Activated CD4-positive, alpha-beta T cell treated with anti-CD3 and anti-CD28 coated beads, Interleukin-2, amount 50 U/mL, for 1 hour (primary cell): ENCODE results near the gene RSPO4.
"Not testable (repeated sequence)": the region's sequence is repeated elsewhere in the genome, so short reads cannot be mapped to it uniquely, and the experiment has no call there.

ENCODE experiments used
- DNase-seq: peaks from one replicate; pipeline ENCODE4 v3.0.0-alpha.2; 2020

RSPO4 gene

DNA sequence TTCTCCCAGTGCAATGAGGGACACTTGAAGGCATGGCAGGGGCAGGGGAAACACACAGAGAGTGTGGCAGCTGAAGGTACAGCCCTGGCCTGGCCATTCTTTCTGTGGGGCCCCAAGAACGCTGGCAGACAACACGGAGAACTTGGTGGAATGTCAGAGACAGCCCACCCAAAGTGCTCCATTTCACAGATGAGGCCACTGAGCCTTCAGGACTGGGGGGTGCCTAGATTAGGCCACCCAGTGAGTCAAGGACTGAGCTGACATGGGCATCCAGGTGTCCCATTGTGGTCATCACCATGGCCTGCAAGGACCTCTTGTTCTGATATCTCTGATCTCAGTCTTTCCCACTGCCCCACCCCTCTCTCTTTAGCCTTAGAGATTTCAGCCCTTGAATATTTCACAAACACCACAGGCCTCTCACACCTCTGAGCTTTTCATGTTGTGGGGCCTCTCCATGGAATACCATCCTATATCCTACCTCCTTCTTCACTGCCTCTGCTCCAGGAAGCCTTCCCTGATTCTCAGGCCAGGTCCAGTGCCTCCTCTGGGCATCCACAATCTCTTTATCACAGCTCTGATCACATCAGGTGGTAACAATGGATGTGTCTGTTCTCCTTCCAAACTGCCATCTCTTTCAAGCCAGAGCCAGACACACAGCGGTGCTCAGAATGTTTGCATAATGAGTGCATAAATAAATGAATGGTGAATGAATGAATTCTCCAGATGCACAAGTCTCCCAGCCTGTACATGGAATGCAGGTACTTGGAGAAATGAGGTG is 2.0 kb upstream of the RSPO4 start:
- DNase-seq, result no peak

DNA sequence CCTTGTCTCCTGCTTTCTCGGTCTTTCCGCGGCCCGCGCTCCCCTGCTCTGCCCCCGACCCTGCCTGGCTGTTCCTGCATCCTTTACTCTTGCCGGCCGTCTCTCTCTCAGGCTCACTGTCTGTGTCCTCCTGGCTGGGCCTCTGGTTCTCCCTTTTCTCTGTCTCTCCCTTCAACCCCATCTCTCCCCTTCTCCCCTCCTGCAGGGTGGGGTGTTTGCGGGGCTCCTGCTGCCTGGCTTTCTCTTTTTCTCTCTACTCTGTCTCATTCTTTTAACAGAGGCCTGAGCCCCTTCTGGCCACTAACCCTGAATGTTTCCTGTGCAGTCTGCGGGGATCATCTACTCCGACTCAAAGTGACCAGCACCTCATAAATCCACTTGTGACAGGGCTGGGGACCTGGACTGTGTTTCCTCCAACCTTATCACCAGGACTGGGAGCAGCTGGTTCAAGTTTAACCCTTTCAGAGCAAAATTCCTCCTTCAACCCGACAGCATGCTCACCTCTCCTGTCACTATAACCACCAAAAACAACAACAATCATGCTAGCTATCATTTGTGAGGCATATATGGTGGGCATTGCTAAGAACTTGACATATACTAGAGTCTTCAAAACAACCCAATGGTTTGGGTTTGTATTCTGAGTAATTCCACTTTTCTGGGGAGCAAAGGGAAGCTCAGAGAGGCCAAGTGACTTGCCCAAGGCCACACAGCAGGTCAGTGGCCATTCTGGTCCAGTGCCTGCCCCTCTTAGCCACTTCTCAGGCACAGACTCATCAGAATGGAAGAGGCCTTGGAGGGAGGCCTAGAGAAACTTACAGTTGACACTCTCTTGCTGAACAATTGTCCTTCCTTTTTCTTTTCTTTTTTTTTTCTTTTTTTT is 811 bp upstream of the RSPO4 start:
- no peak for DNase-seq

DNA sequence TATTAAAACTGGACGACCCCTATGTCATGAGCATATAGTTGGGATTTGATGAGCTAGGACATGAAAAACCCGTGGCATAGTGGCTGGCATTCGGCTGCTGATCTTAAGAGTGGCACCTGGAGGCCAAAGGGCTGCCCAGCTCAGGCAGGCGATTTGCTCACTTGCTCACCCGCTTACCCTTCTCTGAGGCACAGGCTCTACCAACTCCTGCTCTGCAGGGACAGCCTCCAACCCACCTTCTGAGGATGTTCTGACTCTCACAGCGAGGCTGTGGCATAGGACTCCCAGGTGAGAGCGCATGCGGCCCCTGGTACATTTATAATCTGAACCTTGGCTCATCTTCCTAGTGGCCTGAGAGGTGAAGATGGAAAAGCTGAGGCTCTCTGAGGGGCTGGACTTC is 995 bp downstream of the RSPO4 start:
- no peak for DNase-seq

DNA sequence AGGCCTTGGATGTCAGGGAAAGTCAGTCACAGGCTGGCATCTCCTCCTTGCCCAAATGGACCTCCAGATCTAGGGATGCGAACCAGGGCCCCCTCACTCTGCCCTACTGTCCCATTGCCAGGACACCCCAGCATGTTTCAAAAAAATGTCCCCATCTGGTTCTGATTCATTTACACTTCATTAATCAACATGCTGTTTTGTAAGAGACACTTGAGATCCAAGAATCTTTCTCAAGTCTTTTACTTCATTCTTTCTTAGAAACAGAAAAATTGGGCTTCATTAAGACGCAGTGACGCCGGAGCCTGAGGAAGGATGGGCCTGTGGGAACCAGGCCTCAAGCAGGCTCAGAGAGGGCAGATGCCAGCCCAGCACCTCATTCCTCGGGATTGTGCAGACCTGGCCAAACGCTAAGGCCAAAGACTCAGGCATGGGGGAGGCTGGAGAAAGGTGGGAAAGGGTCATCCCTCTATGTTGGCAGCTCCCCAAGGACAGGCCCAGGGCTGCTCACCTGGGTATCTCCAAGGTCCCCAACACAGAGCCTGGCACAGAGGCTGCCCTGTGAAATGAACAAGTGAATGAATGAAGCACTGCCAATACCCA is 3.8 kb downstream of the RSPO4 start:
- DNase-seq, result no peak

DNA sequence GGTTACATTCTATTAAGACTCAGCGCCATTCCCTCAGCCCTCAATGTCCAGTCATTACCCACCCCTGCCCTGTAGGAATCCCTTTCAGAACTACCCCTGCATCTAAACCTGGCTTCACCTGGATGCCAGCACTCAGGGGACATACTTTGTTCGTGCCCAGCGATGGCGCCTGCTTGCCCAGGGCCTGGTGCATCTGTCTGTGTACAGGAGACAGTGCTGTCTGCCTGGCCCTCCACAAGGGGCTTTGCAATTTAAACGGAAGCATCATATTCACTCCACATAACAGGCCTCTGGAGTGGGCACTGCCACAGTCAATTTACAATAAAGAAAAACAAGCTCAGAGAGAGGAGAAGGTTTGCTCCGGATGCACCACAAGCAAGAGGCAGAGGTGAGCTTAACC is 4.6 kb downstream of the RSPO4 start:
- DNase-seq, result no peak

DNA sequence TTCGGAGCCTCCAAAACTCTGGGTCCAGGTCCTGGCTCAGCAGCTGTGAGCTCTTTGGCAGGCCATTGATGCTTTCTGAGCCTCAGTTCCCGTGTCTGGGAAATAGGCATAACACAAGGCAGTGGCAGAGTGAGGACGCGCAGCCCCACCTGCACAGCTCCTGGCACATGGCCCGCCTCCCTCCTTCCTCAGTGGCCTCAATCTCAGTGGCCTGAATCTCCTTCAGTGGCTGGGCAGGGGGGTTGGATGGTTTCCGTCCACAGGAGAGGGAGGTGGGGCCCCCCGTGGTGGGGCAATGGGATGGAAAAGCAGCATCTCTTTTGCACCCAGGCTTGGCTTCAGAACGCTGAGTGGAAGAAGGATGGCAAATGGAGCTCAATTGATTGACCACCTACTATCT is 5.1 kb downstream of the RSPO4 start:
- no peak for DNase-seq

DNA sequence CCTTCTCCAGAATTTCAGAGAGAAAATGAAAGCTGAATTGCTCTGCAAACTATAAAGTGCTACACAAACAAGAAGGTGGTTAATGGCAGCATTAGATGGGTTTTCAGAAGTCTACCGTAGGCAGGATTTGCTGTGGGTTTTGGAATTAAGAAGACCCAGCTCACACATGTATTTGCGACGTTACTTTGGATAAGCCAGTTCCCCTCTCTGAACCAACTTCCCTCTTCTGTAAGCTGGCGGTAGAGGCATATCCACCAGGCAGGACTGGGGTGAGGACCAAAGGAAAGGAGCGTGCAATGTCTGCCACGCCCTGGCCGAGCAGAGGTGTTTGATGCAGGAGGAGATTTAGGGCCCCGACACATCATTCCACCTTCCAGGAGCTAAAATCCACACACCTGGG is 6.9 kb downstream of the RSPO4 start:
- no peak for DNase-seq

DNA sequence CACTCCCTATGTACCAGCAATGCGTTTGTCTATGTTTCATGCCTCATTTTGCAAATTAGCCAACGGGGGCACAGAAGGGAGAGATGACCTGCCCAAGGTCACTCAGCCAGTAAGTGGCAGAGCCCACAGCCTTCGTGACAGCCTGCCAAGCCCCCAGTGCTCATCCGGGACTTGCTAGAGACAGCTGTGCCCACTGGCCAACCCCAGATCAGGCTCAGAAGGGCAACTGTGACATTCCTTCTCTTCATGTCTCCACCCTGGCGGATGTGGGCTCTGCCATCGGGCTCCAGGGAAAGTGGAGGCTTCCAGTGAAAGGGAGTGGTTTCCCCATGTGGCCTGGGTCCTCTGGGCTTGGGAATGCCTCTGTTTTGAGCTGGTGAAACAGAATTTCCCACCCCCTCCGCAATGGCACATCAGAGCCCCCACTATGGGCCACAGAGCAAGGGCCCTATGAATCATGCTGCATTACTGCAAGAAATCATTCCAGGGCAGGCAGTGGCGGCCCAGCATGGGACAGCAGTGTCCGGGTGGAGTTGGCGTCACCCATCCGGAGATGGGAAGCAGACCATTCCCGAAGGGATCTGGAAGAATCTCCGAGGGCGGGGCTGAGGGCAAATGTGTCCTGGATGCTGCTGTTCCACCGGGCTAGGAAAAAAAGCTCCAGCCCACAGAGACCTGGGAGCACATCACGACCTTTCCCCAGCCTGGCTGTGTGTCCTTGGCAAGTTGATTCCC is 9.1 kb downstream of the RSPO4 start:
- no peak for DNase-seq

DNA sequence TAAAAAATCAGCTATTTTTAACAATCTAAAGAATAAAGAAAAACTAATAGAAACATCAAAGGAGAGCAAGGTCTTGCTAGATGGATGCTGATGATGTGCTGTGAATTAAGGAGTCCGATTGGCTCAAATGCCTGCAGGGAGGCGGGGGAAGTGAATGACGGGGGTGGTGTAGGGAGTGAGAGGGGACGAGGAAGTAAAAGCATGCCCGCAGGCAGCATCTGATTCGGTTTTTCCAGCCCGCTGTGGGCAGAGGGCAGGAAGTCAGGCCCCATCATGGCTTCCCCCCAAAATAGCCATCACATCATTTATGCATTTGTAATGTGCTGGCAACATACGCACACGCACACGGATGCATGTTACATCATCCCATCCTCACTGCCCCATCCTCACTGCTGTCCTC is 10.3 kb downstream of the RSPO4 start:
- DNase-seq, result no peak

DNA sequence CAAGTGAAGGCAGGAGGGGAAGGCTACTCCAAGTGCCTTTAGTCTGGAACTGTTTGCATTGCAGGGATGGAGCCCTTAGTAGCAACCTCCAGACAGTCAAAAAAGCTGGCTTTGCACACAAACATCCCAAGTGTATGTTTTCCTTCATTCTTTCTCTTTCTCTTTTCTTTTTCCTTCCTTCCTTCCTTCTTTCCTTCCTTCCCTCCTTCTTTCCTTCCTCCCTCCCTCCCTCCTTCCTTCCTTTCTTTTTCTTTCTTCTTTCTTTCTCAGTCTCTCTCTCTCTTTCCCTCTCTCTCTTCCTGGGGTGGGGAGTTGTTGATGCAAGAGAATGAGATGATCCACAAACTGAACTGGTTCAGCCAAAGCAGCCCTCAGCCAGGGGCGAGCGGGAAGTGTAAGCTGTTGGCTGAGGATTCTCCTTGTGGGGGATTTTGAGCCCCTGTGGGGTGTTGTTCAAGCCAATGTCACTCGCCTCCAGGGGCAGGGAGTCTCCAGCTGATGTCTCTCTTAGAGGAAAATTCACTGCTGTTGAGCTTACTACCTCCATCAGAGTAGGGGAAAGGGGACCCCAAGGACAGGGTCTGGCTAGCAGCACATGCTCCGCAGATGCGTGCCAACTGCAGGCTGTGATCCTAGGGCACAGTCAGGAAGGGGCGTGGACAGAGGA is 11.7 kb downstream of the RSPO4 start:
- DNase-seq, result no peak

DNA sequence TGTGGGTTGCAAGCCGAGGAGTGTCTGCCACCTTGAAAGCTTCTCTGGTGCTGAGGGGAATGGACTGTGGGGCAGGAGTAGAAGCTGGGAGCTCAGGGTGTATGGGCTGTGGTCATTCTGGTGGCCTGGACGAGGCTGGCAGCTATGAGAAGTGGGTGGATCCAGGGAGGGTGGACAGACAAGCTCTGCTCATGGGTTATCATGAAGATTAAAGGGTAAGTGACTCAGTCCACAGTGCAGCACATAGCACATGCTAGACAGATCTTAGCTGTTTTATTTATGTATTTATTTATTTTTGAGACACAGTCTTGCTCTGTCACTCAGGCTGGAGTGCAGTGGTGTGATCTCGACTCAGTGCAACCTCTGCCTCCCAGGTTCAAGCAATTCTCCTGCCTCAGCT is 13.8 kb downstream of the RSPO4 start:
- DNase-seq, result no peak

DNA sequence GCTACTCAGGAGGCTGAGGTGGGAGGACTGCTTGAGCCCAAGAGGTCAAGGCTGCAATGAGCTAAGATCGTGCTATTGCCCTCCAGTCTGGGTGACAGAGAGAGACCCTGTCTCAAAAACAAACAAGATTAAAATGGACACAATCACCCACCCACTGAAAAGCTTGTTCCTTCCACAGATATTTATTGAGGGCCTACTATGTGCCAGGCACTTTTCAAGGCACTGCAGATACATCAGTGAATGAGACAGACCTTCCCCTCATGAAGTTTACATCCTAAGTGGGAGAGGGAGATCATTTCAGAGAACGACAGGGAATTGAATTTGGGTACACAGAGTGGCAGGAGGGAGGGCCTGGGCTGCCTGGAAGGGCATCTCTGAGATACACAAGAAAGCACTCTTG is 14.4 kb downstream of the RSPO4 start:
- no peak for DNase-seq

DNA sequence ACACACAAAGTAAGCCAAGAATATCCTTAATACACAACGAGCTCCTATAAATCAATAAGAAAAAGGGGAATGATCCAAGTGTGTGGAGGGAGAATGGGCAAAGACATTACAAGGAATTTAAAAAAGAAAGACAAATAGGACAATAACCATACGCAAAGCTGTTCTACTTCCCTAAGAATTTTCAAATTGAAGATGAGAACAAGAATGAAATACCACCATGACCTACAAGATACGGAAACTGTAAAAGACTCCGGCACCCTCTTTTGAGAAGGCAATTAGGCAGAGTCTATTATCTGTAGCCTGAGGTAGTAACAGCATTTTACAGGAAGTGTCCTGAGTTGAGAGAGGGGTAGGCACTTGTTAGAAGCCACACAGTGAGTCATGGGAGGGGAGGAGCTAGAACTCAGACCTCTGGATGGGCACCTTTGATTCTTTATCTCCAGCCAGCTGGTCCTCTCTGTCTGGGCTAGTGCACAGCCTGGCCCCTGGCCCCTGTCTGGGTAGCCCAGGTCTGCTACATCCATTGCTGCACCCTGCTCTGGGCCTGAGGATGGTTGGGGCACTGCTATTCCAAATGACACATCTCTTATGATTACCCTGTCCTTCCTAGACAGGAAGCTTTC is 15.3 kb downstream of the RSPO4 start:
- DNase-seq, result no peak

DNA sequence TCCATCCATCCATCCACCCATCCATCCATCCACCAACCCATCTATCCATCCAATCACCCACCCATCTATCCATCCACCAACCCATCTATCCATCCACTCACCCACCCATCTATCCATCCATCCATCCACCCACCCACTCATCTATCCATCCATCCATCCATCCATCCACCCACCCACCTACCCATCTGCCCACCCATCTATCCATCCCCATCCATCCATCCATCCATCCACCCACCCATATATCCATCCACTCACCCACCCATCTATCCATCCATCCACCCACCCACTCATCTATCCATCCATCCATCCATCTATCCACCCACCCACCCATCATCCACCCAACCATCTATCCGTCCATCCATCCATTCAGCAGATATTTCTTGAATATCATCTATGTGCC is 17.1 kb downstream of the RSPO4 start:
- DNase-seq, result not testable (repeated sequence)

DNA sequence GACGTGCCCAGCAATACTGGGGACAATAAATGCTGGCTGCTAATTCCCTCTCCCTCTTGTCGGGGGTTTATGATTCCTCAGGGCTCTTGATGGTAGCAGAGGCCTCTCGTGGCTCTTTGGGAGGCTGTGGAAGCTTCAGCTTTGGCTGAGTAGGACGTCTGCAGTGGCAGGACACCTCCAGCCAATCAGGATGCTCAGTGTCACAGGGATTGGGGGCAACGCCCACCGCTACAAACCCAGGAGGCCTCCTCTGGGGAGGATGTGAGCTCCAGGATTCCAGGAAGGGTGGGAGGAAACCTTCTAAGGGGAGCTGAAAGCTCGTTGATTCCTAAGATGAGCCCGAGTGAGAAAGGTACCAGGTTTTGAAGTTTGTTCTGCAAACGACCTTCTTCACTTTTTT is 19.4 kb downstream of the RSPO4 start:
- DNase-seq, result no peak

DNA sequence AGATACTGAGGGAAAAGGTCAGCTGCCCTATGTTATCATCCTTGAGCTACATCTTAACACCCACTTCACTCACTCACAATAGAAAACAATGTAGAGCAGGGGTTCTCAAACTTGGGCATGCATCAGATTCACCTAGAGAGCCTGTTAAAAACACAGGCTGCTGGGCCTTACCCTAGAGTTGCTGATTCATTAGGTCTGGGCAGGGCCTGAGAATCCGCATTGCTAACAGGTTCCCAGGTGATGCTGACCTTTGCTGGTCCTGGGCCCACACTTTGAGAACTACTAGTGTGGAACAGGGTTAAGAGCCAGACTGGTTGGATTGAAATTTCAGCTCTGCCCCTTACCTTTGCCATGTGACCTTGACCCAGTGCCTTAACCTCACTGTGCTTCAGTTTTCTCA is 25.1 kb downstream of the RSPO4 start:
- DNase-seq, result no peak

DNA sequence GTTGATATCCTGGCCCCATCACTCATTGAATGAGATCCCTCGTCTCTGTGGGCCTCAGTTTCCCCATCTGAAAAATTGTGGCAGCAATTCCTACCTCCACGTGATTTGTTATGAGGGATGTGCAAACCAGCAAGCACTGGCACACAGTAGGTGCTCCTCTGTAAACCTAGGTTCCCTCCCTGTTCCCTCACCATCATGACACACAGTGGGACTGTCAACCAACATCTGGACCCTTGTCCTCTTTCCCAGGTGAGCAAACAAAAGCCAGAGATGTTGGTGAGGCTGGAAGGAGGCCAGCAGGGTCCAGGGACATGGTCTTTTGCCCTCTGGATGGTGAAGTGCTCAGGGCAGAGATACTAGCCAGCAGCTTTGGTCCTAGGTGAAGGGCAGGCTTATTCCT is 26.1 kb downstream of the RSPO4 start:
- DNase-seq, result no peak

DNA sequence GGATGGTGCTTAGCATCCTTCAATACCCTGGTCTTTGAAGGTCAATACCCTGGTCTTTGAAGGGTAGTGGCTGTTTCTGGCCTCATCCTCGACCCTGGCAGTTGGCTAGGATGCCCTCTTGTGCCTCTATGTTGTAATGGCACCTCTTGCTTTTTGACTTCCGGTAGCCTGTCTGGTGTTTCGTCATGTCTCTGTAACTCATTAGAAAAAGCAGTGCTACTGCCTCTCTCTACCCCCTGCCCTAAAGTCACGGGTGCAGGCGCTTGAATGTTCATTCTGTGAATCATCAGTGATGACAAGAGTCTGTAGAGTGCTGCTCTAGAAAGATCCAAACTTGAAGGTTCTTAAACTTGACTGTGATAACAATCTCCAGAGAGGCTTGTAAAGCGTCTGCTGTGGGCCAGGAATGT is 28.3 kb downstream of the RSPO4 start:
- no peak for DNase-seq

DNA sequence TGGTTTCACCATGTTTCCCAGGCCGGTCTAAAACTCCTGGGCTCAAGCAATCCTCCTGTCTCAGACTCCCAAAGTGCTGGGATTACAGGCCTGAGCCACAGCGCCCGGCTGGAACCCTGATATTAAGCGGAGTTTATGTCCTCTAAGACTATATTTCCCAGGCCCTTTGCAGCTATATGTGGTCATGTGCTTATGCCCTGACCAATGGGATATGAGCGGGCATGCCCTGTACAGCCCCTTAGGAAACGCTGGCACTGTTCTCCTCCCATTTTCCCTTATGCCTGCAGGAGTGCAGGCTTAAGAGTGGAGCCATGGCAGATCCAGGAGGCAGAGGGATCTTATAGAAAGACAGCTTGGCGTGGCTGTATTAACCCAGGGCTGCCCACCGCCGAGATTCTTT is 29.9 kb downstream of the RSPO4 start:
- no peak for DNase-seq

DNA sequence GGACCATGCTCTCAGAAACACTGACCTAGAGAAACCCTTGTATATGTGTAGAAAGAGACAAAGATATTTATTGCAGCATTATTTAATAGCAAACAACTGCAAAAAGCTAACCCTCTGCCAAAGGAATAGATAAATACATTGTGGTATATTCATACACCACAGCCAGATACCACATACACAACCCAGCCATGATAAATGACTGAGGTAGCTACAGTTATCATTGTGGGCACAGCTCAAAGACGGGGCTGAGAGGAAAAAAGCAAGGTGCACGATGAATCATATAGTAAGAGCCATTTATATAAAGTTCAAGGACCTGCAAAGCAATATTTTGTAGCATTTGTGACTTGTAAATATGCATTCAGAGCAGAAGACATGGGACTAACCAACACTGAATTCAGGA is 30.8 kb downstream of the RSPO4 start:
- DNase-seq, result no peak

DNA sequence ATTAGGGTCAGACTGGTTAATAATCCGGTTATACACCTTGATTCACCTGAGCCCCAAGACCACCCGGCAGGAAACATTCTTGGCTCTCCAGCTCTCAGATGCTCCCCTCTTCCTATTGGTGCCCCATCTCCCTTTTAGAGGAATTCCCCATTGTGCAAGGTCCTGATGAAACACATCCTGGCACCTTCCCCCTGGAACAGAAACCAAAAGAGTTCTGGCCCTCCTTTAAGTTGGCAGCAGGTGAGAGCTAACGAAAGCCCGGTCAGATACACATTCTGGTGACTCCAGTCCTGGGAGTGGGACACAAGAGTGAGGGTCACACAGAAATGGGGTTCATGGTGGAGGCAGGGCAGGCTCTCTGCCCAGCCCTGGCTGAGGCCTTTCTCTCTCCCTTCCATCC is 32.2 kb downstream of the RSPO4 start:
- no peak for DNase-seq
